ENCODE measurements around the gene RDH11.
"Not testable (repeated sequence)": the region's sequence is repeated elsewhere in the genome, so short reads cannot be mapped to it uniquely, and the experiment has no call there.

The RDH11 gene, protein sequence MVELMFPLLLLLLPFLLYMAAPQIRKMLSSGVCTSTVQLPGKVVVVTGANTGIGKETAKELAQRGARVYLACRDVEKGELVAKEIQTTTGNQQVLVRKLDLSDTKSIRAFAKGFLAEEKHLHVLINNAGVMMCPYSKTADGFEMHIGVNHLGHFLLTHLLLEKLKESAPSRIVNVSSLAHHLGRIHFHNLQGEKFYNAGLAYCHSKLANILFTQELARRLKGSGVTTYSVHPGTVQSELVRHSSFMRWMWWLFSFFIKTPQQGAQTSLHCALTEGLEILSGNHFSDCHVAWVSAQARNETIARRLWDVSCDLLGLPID

GRCh38 chr14:67695394-67695949 is at the start of gene RDH11:
Gene RDH11, minus strand, starts transcription at chr14:67695764. Its CDS starts 61 bp downstream, at chr14:67695703.
- peak; percentile 76 for DNase-seq

DNA sequence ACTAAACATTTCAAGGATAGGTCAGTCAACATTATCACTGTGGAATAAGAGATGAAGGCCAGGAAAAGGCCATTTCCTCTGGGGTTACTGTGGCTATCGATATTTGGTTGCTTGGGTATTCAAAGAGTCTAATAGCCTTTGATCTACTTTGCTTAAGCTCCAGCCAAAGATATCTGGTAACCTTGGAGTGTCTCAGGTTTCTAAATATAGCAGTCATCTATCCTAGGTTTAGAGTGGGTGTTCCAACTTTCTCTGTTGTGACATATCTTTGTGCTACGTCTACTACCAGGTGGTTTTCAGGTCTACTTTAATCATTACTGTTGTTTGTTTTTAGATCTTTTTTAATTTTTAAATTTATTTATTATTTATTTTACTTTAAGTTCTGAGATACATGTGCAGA is 48.5 kb upstream of the RDH11 start:
- DNase-seq: no peak

DNA sequence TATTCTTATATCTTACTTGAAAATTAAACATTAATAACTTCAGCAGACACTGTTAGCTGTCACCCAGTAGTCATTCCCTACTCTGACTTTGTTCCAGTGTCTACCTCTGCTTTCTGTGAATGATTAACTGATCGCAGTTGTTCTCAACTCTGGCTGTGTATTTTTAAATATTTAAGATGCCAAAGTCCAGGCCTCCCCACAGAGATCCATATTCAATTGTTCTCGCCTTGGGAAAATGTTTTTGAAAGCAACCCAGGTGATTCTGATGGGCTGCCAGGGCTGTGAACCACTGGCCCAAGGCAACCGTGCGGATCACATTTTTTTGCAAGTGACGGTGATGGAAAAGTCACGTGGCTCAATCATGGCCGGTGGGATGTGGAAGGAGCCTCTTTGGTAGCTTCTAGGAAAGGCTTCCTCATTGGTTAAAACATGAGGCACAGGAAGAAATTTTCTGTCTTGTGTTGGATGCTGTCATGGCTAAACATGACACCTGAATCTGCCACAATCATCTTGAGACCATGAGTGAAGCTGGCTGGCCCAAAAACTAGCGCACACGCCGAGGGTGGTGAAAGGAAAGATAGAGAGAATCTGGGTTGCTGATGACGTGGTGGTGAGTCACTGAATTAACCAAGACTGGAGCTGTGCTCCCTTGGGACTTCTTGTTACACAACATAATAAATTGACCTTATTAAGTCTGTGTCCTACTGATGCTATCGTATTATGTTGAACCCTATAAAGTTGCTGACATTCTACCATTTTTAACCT is 43.4 kb upstream of the RDH11 start:
- DNase-seq: no peak

- DNase-seq: no peak
These were observed 41.2 kb upstream of the RDH11 start for GRCh38 chr14:67736771-67737170.

DNA sequence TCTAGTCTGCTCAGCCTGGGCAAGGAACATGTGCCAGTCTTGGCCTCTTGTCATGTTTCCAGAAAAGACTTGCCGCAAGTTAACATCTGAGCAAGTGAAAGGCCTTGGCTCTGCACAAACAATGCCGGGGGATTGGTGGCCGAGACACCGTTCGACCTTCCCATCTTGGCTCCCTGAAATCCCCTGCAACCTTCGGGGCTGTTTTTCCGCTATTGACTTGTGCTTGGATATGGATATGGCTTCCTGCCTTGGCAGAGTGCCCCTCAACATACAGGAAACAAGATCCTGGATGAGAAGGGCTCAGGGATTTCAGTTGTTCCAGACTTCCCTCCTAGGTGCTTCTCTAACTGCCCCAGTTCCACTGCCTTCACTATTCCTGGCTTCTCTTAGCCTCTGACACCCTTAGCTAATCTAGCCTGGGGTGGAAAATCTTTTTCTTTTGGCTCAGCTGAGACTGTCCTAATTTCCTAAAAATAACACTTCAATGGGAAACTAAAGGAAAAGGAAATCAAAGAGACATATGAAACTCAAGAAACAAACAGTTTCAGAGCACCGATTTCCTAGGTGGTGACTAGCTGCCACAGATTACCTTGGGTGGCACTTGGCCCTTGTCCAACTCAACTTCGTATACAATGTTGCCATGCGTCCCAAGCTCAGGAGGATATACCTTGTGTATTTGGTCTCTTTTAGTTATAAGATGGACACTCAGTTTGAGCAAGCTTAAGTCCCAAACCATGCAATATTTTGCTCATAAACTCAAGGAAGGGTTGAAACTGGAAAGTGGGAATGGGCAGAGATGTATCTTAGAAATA is 40.0 kb upstream of the RDH11 start:
- DNase-seq: no peak

GRCh38 chr14:67734675-67735074 is 39.1 kb upstream of the RDH11 start:
- no peak for DNase-seq

- DNase-seq: no peak
These were observed 38.1 kb upstream of the RDH11 start for GRCh38 chr14:67733616-67734015.

- no peak for DNase-seq
These were observed 33.7 kb upstream of the RDH11 start for GRCh38 chr14:67729072-67729885.

GRCh38 chr14:67728258-67728657 is 32.7 kb upstream of the RDH11 start:
- no peak for DNase-seq

DNA sequence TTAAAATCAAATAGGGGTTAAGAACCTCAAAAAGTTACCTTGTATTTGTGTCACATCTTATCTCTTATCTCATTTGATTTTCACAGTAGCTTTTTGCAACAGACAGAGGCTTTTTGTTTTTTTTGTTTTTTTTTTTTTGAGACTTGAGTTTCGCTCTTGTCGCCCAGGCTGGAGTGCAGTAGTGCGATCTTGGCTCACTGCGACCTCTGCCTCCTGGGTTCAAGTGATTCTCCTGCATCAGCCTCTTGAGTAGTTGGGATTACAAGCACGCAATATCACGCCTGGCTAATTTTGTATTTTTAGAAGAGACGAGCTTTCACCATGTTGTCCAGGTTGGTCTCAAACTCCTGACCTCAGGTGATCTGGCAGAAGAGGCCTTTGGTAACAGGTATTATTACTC is 31.8 kb upstream of the RDH11 start:
- no peak for DNase-seq

DNA sequence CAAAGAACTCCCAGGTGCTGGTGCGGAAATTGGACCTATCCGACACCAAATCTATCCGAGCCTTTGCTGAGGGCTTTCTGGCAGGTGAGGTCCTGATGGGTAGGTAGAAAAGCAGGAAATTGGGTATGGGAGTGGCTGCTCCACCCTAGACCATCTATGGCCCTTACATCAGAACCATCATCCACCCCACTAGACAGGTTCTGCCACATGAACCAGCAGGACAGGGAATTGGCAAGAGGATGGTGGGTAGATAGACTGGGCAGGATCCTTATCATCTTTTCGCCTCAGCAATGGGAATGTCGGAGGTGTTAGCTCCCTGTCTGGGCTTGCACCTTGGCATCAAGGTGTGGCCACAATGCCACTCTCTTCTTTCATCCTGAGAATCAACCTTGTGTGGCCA is 29.6 kb upstream of the RDH11 start:
- no peak for DNase-seq

GRCh38 chr14:67722293-67722692 is 26.7 kb upstream of the RDH11 start:
- DNase-seq: no peak

- no peak for DNase-seq
These were observed 26.3 kb upstream of the RDH11 start for GRCh38 chr14:67721875-67722274.

GRCh38 chr14:67719866-67720265 is 24.3 kb upstream of the RDH11 start:
- no peak for DNase-seq

DNA sequence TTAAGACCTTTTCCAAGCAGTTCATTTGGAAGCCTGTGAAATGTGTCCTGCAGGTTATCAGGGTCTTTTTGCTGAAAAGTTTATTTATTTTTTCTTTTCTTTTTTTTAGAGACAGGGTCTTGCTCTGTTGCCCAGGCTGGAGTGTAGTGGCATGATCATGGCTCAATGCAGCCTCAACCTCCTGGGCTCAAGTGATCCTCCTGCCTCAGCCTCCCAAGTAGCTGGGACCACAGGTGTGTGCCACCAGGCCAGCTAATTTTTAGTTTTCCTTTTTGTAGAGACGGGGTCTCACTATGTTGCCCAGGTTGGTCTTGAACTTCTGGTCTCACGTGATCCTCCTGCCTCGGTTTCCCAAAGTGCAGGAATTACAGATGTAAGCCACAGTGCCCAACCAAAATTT is 23.8 kb upstream of the RDH11 start:
- DNase-seq: not testable (repeated sequence)

- DNase-seq: no peak
These were observed 22.7 kb upstream of the RDH11 start for GRCh38 chr14:67718265-67718664.

DNA sequence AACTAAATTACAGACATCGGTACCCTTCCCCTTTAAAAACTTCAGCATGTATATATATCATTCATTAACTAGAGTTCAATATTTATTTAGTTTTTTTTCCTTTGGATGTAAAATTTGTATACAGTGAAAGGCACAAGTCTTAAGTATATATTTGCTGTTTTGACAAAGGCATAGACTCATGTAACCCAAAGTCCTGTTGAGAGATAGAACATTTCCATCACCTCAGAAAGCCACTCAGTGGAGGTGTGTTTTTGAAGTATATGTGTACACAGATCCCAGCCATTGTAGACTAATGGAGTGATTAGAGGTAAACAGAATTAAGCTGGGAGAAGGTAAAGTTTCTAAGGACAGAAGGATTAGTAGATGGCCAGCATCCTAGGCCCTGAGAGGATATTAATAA is 21.5 kb upstream of the RDH11 start:
- no peak for DNase-seq

GRCh38 chr14:67710209-67710608 is 14.6 kb upstream of the RDH11 start:
- DNase-seq: no peak

GRCh38 chr14:67709796-67710195 is 14.2 kb upstream of the RDH11 start:
- DNase-seq: not testable (repeated sequence)

- DNase-seq: not testable (repeated sequence)
These were observed 13.8 kb upstream of the RDH11 start for GRCh38 chr14:67709346-67709745.

DNA sequence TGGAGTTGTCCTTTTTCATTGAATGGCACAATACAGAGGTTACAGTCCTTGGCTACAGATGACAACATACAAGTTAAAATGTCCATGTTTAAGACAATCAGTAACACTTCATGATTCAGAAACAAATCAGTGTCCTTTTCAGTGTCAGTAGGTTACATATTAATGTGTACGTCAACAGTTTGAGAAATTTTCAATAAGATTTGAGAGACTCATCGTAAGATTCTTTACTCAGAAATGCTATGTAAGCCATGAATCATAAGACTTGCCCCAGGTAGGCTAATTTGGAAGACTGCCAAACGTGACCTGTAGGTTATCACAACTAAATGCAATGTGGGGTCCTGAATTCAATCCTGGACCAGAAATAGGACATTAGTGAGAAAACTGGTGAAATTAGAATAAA is 9.6 kb upstream of the RDH11 start:
- DNase-seq: no peak

GRCh38 chr14:67704484-67705089 is 9.0 kb upstream of the RDH11 start:
- DNase-seq: peak; percentile 17

Measured in KG1 (cell line).